HG03097 (cell line): ENCODE results near the gene APOBEC3A.
"Not testable (repeated sequence)": the region's sequence is repeated elsewhere in the genome, so short reads cannot be mapped to it uniquely, and the experiment has no call there.

ENCODE experiments used
- ATAC-seq: cut with Tn5 transposase; IDR thresholded peaks from one replicate; pipeline ENCODE4 v1.9.1; 2021; ENCODE audit not compliant: unreplicated experiment, low FRiP score

Gene APOBEC3A

DNA sequence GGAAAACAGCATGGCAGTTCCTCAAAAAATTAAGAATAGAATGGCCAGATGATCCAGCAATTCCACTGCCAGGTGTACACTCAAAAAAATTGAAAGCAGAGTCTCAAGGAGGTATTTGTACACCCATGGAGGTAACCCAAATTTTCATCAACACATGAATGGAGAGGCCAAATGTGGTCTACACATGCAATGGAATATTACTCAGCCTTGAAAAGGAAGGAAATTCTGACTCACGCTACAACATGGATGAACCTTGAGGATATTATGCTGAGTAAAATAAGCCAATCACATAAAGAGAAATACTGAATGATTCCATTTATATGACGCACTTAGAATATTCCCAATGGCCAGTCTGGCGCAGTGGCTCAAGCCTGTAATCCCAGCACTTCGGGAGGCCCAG lies 19.9 kb downstream of the APOBEC3A start:
- not testable (repeated sequence) for ATAC-seq

GRCh38 chr22:38980587-38980986 lies 23.2 kb downstream of the APOBEC3A start:
- ATAC-seq, result not testable (repeated sequence)

- ATAC-seq, result no peak
Measured at GRCh38 chr22:38981005-38981991, 23.9 kb downstream of the APOBEC3A start.

- ATAC-seq, result peak; percentile 38
Measured at GRCh38 chr22:38981992-38982927, 24.9 kb downstream of the APOBEC3A start, which contains the start of gene APOBEC3B. Gene APOBEC3B (plus strand): TSS chr22:38982347. CDS start chr22:38982454, 107 bp downstream.

DNA sequence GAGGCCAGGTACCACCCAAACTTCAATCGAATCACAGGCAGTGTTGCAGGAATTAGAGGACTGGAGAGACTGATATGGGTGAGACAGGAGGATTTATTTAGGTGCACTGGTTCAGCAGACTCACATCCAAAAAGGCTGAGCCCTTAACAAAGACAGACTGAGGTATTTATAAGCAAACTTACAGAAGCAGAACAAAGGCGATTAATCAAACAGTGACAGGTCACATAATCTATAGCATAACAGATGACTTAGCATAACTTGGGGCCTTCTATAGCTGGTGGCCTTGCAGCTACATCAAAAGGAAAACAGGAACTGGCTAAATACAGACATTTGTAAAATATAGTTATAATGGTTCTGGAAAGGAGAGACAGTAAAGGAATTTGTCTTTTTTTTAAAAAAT lies 26.8 kb downstream of the APOBEC3A start:
- ATAC-seq, result no peak

DNA sequence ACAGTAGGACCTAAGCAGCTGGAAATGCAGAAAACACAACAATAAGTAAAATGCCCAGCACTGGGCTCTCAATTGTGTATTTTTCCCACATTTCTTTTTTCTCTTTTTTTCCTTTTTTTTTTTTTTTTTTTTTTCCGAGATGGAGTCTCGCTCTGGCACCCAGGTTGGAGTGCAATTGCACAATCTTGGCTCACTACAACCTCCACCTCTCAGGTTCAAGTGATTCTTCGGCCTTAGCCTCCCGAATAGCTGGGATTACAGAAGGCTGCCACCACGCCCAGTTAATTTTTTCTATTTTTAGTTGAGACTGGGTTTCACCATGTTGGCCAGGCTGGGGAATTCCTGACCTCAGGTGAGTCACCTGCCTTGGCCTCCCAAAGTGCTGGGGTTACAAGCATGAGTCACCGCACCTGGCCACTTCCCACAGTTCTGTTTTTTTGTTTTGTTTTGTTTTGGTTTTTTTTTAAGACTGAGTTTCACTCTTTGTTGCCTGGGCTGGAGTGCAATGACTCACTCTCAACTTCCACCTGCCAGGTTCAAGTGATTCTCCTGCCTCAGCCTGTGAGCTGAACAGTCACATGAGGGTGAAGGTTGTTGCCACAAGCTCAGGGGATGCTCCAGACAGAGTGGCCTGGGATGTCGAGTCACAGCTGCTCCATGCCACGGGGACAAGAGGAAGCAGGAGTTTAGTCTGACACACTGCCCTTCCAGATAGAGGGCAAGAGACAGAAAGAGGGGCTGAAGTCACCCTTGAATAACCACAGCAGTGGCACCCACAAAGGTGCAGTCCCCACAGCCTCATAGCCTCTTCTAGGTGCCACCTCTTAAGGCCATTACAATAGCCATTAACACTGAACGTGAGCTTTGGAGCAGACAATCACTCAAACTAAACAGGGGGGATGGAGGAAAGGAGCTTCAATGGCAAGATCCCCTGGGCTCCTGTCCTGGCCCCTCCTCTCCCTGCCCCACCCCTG lies 27.7 kb downstream of the APOBEC3A start:
- ATAC-seq, result peak; percentile 65

GRCh38 chr22:38986629-38987028 lies 29.2 kb downstream of the APOBEC3A start:
- ATAC-seq, result no peak

DNA sequence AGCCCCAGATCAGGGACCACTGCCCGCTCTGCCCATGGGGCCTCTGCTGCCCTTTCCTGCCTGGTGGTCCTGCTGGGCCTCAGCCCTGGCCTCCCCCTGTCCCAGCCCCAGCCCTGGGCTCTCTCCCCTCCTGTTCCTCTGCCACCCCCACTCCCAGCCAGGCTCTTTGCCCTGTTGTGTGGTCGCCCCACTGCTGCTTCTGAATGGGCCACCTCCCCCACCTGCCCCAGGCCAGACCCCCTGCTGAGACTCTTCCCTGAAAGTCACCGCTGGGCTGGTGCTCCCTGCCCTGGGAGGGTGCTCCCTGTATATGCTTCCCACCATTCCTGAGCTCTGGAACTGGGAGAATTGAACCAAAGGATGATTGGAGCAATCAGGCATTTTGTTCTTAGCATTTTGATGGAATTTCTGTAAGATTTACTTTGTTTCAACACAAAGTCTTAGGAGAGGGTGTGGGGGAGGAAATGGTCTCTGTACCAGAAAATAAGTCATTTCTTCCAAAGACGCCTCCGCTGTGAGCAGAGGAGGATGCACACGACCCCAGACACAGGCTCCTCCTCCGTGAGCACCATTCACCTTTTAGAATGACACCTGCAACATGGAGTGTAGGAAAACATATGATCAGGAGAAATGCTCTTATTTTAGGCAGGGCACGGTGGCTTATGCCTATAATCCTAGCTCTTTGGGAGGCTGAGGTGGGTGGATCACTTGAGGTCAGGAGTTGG lies 29.9 kb downstream of the APOBEC3A start:
- ATAC-seq, result no peak

GRCh38 chr22:38989466-38989865 lies 32.1 kb downstream of the APOBEC3A start:
- no peak for ATAC-seq

- ATAC-seq, result not testable (repeated sequence)
Measured at GRCh38 chr22:38992871-38993371, 35.5 kb downstream of the APOBEC3A start.

- no peak for ATAC-seq
Measured at GRCh38 chr22:38996105-38996504, 38.7 kb downstream of the APOBEC3A start.

- ATAC-seq, result no peak
Measured at GRCh38 chr22:38997518-38997917, 40.1 kb downstream of the APOBEC3A start.

DNA sequence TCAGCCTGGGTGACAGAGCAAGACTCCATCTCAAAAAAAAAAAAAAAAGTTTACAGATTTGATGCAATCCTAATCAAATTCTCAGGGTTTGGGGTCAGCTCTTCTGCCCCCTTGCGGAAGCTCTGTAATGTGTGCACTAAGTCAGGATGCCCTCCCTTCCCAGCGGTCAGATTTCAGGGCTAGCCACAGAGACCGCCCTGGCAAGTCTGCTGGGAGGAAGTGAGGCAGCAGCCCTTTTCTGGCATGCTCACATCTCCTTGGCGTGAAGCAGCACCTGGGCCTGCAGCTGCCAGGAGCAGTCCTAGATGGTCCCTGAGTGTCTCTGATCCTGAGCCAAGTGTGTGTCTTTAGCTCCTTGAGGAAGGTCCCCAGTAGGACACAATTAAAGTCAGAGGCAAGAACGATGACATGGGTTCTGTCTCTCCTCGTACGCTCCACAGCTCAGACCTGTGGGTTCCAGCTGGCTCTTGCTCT lies 45.8 kb downstream of the APOBEC3A start:
- ATAC-seq, result no peak

GRCh38 chr22:39007177-39007576 lies 49.8 kb downstream of the APOBEC3A start:
- no peak for ATAC-seq

- ATAC-seq, result not testable (repeated sequence)
Measured at GRCh38 chr22:39008271-39008850, 51.0 kb downstream of the APOBEC3A start.

DNA sequence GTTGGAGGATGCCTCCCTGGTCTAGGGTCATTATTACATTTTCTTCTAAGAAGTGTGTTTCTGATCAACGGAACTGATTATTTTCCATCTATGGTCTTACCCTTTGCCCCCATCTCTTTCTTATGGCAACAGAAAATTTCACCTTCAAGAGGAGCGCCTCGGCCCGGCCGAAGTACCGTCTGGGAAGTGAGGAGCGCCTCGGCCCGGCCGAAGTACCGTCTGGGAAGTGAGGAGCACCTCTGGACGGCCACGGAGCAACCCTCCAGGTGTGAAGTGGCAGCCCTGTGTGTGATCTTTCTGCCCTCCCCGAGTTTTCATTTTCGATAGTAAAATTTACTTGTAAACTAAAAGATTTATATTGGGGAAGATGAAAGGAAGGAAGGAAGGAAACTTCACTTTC lies 53.5 kb downstream of the APOBEC3A start:
- no peak for ATAC-seq
